Measurements from ENCODE around the gene CNOT1.

CNOT1 gene

DNA sequence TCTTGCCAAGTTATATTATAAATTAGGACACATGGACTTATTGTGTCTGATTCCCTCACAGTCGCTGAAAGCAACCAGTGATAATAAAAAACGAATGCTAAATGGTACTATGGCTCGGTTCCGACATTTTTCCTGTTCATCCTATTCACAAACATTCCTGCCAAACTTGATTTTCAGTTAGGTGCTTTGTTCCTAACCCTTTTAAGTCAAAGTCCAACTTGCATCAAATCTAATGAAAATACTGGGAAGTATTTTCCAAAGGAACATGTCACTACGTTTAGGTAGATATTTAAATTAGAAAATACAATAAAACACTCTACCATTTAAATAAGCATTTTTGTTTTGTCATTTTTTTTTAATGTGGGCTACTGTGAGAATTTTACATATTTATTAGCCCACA lies 93.3 kb downstream of the CNOT1 start:
- FAIRE-seq = no peak

DNA sequence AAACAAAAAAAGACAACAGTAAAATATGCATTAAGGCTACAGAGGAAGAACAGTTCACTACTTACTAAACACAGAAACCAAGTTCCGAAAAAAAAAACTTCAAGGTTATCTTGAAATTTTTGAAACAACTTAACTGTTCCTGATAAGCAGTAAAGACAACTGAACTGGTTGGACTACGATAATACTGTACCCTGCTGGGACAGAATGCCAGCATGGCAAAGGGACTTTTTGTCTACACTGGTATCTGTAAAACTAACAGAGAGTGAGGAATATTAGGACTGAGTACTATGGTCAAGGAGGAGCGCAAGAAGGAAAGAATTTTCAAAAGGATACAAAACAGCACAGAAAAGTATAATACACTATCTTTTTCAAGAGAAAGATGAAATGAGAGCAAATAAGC lies 94.5 kb downstream of the CNOT1 start:
- DNase-seq (ENCODE audit: insufficient read length, low spot score) = no peak
- no peak for FAIRE-seq
- no peak for TF ChIP-seq CTCF (IDR thresholded peaks at IDR 0.05; ENCODE audit: insufficient read depth, missing control alignments)

More for the DNA sequence above, 93.3 kb downstream of the CNOT1 start:
- DNase-seq (ENCODE audit: insufficient read length, low spot score) = no peak
- TF ChIP-seq CTCF (IDR thresholded peaks at IDR 0.05; ENCODE audit: insufficient read depth, missing control alignments) = no peak

DNA sequence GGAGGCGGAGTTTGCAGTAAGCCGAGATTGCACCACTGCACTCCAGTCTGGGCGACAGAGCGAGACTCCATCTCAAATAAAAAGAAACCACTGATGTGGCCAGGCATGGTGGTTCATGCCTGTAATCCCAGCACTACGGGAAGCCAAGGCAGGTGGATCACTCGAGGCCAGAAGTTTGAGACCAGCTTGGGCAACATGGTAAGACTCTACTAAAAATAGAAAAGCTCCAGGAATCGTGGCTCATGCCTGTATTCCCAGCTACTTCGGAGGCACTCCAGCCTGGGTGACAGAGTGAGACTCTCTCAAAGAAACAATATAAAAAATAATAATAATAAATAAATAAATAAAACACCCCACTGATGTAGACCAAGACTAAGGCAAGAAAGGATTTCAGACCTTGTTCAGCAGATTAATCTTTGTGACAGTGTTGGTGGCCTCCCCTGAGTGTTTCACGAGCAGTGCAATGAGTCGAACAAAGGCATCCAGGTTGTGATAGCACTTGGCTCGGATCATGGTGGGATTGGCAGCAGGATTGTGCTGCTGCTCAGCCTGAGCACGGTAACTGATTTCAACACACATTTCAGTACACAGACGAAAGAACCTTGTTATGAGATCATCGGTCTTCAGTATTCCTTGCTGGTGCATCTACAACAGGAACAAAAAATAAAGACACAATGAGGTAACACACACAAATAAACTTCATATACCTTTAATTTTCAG lies 95.7 kb downstream of the CNOT1 start:
- DNase-seq (ENCODE audit: insufficient read length, low spot score) = no peak
- TF ChIP-seq CTCF (IDR thresholded peaks at IDR 0.05; ENCODE audit: insufficient read depth, missing control alignments) = no peak
- FAIRE-seq = no peak

DNA sequence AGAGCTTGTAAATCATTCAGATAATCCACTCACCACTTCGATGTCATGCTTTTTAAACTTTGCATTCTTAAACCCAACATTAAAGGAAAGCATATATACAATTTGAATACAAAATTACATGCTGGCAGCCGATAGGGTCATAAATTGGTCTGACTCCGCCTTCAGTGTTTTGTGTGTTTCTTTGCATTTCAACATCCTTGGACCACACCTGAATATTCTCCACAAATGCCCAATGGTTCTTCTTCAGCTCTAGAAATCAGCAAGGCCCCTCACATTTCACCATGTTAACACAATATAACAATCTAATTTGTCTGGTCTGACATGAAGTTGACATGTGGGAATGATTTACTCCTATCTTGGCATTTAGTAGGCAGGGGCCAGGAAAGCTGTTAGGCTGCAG lies 97.2 kb downstream of the CNOT1 start:
- no peak for TF ChIP-seq CTCF (IDR thresholded peaks at IDR 0.05; ENCODE audit: insufficient read depth, missing control alignments)
- no peak for DNase-seq (ENCODE audit: insufficient read length, low spot score)
- no peak for FAIRE-seq

- TF ChIP-seq CTCF (IDR thresholded peaks at IDR 0.05; ENCODE audit: insufficient read depth, missing control alignments) = no peak
- DNase-seq (ENCODE audit: insufficient read length, low spot score) (no peak), FAIRE-seq (no peak)
Measured at GRCh38 chr16:58530179-58530578, 99.4 kb downstream of the CNOT1 start.

DNA sequence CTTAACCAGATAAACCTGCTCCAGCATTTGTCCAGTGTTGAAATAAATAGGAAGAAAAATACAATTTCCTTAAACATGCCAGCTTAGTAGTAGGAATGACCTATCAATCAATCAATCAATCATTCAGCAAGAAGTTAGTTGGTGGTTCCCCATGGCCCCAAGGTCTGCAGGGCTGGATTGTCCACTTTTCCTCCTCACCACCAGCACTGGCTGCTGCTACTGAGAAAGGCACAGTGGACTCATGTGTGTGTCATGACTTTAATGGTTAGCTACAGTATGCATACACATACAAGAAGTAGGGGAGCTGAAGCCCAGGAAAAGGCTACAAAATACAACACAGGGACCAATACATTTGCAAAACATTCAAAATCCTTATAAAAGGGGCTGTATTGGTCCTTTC lies 109.9 kb downstream of the CNOT1 start:
- FAIRE-seq = no peak
- no peak for DNase-seq (ENCODE audit: insufficient read length, low spot score)
- TF ChIP-seq CTCF (IDR thresholded peaks at IDR 0.05; ENCODE audit: insufficient read depth, missing control alignments) = no peak

- FAIRE-seq = no peak
- DNase-seq (ENCODE audit: insufficient read length, low spot score) = no peak
- TF ChIP-seq CTCF (IDR thresholded peaks at IDR 0.05; ENCODE audit: insufficient read depth, missing control alignments) = no peak
Measured at GRCh38 chr16:58518980-58519368, 110.7 kb downstream of the CNOT1 start.
